GM21381 (cell line): ENCODE data around the gene EIF1AD.
A peak's percentile ranks its signal among the peaks of the same experiment; 100 is the strongest.
"Not testable (repeated sequence)": the region's sequence is repeated elsewhere in the genome, so short reads cannot be mapped to it uniquely, and the experiment has no call there.

Experiments
- ATAC-seq: cut with Tn5 transposase; IDR thresholded peaks from one replicate; pipeline ENCODE4 v1.9.1; 2021; ENCODE audit warnings: mild to moderate bottlenecking, moderate library complexity; ENCODE audit not compliant: unreplicated experiment

EIF1AD gene

GRCh38 chr11:65973439-65974110 is 28.4 kb downstream of the EIF1AD start:
- no peak for ATAC-seq

- ATAC-seq = no peak
Observed at GRCh38 chr11:65972116-65972515, 29.8 kb downstream of the EIF1AD start.

- no peak for ATAC-seq
Observed at GRCh38 chr11:65968600-65969482, 33.1 kb downstream of the EIF1AD start.

GRCh38 chr11:65967329-65967934 is 34.5 kb downstream of the EIF1AD start:
- no peak for ATAC-seq

GRCh38 chr11:65965986-65966762 is 35.8 kb downstream of the EIF1AD start:
- no peak for ATAC-seq

GRCh38 chr11:65964906-65965305 is 37.1 kb downstream of the EIF1AD start:
- no peak for ATAC-seq

- no peak for ATAC-seq
Observed at GRCh38 chr11:65962141-65962564, 39.8 kb downstream of the EIF1AD start.

- ATAC-seq = peak; percentile 86
Observed at GRCh38 chr11:65961267-65962140, 40.5 kb downstream of the EIF1AD start, which contains the start of gene SART1. Gene SART1 (plus strand): TSS chr11:65961734. CDS start chr11:65961781, 47 bp downstream.

- no peak for ATAC-seq
Observed at GRCh38 chr11:65960824-65961266, 41.1 kb downstream of the EIF1AD start.

GRCh38 chr11:65958774-65959420 is 43.1 kb downstream of the EIF1AD start:
- no peak for ATAC-seq

GRCh38 chr11:65958291-65958690 is 43.7 kb downstream of the EIF1AD start:
- no peak for ATAC-seq

- ATAC-seq = no peak
Observed at GRCh38 chr11:65954771-65955170, 47.2 kb downstream of the EIF1AD start.

GRCh38 chr11:65953471-65953870 is 48.5 kb downstream of the EIF1AD start:
- no peak for ATAC-seq

- no peak for ATAC-seq
Observed at GRCh38 chr11:65952052-65952521, 49.9 kb downstream of the EIF1AD start.

GRCh38 chr11:65951641-65952040 is 50.3 kb downstream of the EIF1AD start:
- not testable (repeated sequence) for ATAC-seq

GRCh38 chr11:65950711-65951110 is 51.2 kb downstream of the EIF1AD start:
- not testable (repeated sequence) for ATAC-seq

- no peak for ATAC-seq
Observed at GRCh38 chr11:65947603-65948125, 54.3 kb downstream of the EIF1AD start.

- no peak for ATAC-seq
Observed at GRCh38 chr11:65947133-65947532, 54.8 kb downstream of the EIF1AD start.

- no peak for ATAC-seq
Observed at GRCh38 chr11:65946655-65947054, 55.3 kb downstream of the EIF1AD start.
